BE2C (cell line): ENCODE measurements around the gene ABHD17A.

Experiments used
- DNase-seq: peaks from one replicate; pipeline ENCODE4 v3.0.0-alpha.2; 2020
- H3K27me3 ChIP-seq: fragments of 250-450 bp; sonication (Bioruptor Pico); 2 replicates; pipeline ENCODE4 v1.5.1; 2020; ENCODE audit warnings: mild to moderate bottlenecking
- H3K36me3 ChIP-seq: fragments of 250-450 bp; sonication (Bioruptor Pico); 2 replicates; pipeline ENCODE4 v1.5.1; 2020; ENCODE audit warnings: mild to moderate bottlenecking
- H3K4me1 ChIP-seq: fragments of 250-450 bp; sonication (Bioruptor Pico); 2 replicates; pipeline ENCODE4 v1.5.1; 2020
- H3K4me3 ChIP-seq: 2 replicates; pipeline ENCODE4 v1.5.1; 2011; ENCODE audit warnings: low read depth, low read length
- H3K9me3 ChIP-seq: fragments of 250-450 bp; sonication (Bioruptor Pico); 2 replicates; pipeline ENCODE4 v1.5.1; 2020
- TF ChIP-seq, protein P1 (sequence below): IDR thresholded peaks from 2 replicates; pipeline ENCODE4 v1.5.1; 2012; ENCODE audit warnings: mild to moderate bottlenecking, low read depth, low read length

The ABHD17A gene

DNA sequence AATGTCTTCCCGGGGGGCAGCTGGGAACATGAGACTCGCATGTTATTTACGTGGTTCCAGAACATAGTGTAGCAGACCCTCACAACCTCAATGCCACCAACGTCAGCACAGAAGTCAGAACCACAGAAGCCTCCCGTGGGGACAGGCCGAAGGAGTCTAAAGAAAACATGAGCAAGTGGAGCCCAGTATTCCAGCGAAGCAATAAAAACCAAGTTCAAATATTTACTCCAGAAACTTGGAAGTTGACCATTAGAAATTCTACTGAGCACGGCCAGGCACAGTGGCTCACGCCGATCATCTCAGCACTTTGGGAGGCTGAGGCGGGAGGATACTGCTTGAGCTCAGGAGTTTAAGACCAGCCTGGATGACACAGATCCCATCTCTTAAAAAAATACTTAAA lies 55.3 kb downstream of the ABHD17A start:
- peaks cover 5% of the 10 kb centered on the region; the same call in 1 of the 2 replicates for H3K4me1 ChIP-seq

DNA sequence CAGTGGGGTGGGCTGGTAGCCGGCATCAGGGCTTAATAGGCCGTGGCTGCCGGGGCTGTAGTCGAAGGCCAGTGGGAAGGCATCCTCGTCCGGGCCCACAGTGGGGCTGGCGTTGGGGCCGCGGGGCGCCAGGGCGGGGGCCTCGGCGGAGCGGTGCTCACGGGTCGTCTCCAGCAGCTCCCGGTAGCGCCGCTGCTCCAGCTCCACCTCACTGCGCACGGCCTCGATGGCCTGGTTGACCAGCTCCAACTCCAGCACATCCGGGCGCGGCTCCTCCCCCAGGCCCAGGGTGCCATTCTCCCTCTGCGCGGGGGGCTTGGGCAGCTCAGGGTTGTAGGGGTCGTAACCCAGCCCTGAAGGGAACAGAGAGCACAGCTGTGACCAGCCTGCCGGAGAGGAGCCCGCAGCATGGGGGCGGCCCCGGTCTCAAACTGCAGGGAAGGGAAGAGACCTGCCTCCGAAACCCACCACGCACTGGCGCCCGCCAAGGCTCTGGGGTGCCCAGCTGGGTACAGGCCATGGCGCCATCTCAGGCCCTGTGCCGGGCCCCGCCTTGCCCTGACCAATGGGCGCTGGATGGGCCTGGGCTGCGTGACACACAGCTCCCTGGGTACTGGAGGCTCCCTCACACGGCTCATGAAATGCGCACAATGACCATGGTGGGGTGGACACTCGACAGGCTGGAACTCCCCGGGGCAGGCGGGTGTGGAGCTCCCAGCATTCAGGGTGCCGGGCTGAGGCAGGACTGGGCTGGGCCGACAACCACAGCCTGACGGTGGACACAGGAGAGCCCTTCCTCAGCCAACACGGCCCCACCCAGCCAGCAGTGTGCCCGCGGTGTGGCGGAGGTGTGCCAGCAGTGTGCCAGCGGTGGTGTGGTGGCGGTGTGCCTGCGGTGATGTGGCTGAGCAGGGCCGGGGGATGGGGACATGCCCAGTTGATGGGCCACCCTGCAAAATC lies 56.7 kb downstream of the ABHD17A start:
- no peak for DNase-seq

More for the DNA sequence above, 55.3 kb downstream of the ABHD17A start:
- TF ChIP-seq, protein P1, sequence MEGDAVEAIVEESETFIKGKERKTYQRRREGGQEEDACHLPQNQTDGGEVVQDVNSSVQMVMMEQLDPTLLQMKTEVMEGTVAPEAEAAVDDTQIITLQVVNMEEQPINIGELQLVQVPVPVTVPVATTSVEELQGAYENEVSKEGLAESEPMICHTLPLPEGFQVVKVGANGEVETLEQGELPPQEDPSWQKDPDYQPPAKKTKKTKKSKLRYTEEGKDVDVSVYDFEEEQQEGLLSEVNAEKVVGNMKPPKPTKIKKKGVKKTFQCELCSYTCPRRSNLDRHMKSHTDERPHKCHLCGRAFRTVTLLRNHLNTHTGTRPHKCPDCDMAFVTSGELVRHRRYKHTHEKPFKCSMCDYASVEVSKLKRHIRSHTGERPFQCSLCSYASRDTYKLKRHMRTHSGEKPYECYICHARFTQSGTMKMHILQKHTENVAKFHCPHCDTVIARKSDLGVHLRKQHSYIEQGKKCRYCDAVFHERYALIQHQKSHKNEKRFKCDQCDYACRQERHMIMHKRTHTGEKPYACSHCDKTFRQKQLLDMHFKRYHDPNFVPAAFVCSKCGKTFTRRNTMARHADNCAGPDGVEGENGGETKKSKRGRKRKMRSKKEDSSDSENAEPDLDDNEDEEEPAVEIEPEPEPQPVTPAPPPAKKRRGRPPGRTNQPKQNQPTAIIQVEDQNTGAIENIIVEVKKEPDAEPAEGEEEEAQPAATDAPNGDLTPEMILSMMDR, result no peak
- H3K4me3 ChIP-seq, result no peak overlapping the region
- H3K27me3 ChIP-seq, result no peaks in the 10 kb centered on the region
- no peaks in the 10 kb centered on the region for H3K9me3 ChIP-seq
- H3K36me3 ChIP-seq, result peaks cover 41% of the 10 kb centered on the region
- DNase-seq, result no peak

DNA sequence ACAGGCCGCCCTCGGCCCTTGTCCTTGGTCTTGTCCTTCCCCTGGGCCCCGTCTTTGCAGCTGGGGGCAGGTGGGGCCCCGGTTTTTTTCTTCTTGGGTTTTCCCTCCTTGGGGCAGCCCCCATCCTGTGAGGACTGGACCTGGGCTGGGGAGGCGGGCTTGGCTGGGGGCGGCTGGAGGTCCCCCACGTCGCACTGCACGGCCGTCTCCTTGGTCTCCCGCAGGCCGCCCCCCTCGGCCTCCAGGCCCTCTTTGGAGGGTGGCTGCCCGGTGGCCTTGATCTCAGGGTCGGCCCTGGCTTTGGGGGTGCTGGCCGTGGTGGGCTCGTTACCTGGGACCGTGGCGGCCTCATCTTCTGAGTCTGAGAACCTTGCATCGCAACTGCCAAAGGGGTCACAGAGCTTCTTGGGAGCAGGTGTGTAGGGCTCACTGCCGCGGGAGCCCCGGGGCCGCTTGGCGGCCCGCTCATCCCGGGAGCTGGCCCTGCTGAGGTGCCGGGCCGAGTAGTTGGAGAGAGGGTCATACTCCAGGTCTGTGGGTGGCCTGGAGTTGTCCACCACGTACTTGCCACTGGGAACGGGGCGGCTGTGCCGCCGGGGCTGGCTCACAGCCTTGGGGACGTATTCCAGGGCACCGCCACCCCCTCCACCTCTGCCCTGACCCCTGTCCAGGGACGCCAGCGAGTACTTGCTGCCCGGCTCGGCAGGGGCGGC lies 57.6 kb downstream of the ABHD17A start:
- TF ChIP-seq, protein P1, result no peak
- DNase-seq, result no peak
- Histone ChIP-seq H3K4me3 (no peak overlapping the region), H3K27me3 (no peaks in the 10 kb centered on the region), H3K9me3 (no peaks in the 10 kb centered on the region), H3K36me3 (peaks cover 60% of the 10 kb centered on the region), H3K4me1 (peaks cover 5% of the 10 kb centered on the region; the same call in 1 of the 2 replicates)

More for the DNA sequence above, 56.7 kb downstream of the ABHD17A start:
- H3K27me3 ChIP-seq, result no peaks in the 10 kb centered on the region
- H3K4me1 ChIP-seq, result peaks cover 5% of the 10 kb centered on the region; the same call in 1 of the 2 replicates
- no peaks in the 10 kb centered on the region for H3K9me3 ChIP-seq
- peaks cover 52% of the 10 kb centered on the region for H3K36me3 ChIP-seq
- no peak overlapping the region for H3K4me3 ChIP-seq
- TF ChIP-seq, protein P1, result no peak
